ENCODE results near the gene CCDC117.

CCDC117 gene

GRCh38 chr22:28773461-28773867 is 969 bp downstream of the CCDC117 start:
- no peak for TF ChIP-seq CTCF (IDR thresholded peaks at IDR 0.05; ENCODE audit: low read depth, low read length)
- DNase-seq (ENCODE audit: extremely low read depth, low read depth): no peak

GRCh38 chr22:28774378-28774777 is 1.9 kb downstream of the CCDC117 start:
- no peak for TF ChIP-seq CTCF (IDR thresholded peaks at IDR 0.05; ENCODE audit: low read depth, low read length)
- no peak for DNase-seq (ENCODE audit: extremely low read depth, low read depth)

- no peak for DNase-seq (ENCODE audit: extremely low read depth, low read depth)
- no peak for TF ChIP-seq CTCF (IDR thresholded peaks at IDR 0.05; ENCODE audit: low read depth, low read length)
Measured at GRCh38 chr22:28779833-28780232, 7.3 kb downstream of the CCDC117 start.

- no peak for TF ChIP-seq CTCF (IDR thresholded peaks at IDR 0.05; ENCODE audit: low read depth, low read length)
- DNase-seq (ENCODE audit: extremely low read depth, low read depth): no peak
Measured at GRCh38 chr22:28780296-28780695, 7.8 kb downstream of the CCDC117 start.

GRCh38 chr22:28783786-28784671 is 11.5 kb downstream of the CCDC117 start:
- no peak for TF ChIP-seq CTCF (IDR thresholded peaks at IDR 0.05; ENCODE audit: low read depth, low read length)
- DNase-seq (ENCODE audit: extremely low read depth, low read depth): no peak

GRCh38 chr22:28788601-28789000 is 16.1 kb downstream of the CCDC117 start:
- no peak for TF ChIP-seq CTCF (IDR thresholded peaks at IDR 0.05; ENCODE audit: low read depth, low read length)
- no peak for DNase-seq (ENCODE audit: extremely low read depth, low read depth)

- DNase-seq (ENCODE audit: extremely low read depth, low read depth): no peak
- TF ChIP-seq CTCF (IDR thresholded peaks at IDR 0.05; ENCODE audit: low read depth, low read length): no peak
Measured at GRCh38 chr22:28791124-28791523, 18.6 kb downstream of the CCDC117 start.
